AG10803 (cell line): ENCODE results near the gene FAM193B.

Experiments
- DNase-seq: peaks from one replicate; pipeline ENCODE4 v3.0.0; 2010; ENCODE audit warnings: low read depth
- H3K4me3 ChIP-seq: 2 replicates; pipeline ENCODE4 v1.5.1; 2011; ENCODE audit warnings: mild to moderate bottlenecking, low read length, control low read depth
- TF ChIP-seq, protein P1 (sequence below): conservative IDR thresholded peaks from 2 replicates; pipeline ENCODE4 v1.5.1; 2011; ENCODE audit warnings: mild to moderate bottlenecking, low read length, control low read depth, inconsistent platforms

Gene FAM193B

DNA sequence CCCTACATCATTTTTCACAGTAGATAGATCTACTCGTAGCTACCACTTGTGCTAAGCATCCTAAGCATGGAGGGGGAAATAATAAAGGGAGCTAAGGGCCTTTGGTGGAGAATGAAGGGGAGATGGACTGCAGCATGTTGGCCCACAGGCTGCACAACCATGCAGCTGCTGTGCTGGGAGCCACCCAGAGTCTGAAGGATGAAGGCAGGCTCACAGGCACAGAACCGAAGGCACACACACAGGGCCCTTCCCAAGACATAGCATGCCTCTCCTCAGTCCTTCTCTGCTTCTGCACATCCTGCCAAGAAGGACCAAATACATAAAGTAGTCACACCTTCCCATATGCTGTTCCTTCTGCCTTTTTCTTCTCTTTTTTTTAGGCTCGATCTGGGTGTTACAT, 6.6 kb downstream of the FAM193B start:
- no peak for DNase-seq
- TF ChIP-seq, protein P1, sequence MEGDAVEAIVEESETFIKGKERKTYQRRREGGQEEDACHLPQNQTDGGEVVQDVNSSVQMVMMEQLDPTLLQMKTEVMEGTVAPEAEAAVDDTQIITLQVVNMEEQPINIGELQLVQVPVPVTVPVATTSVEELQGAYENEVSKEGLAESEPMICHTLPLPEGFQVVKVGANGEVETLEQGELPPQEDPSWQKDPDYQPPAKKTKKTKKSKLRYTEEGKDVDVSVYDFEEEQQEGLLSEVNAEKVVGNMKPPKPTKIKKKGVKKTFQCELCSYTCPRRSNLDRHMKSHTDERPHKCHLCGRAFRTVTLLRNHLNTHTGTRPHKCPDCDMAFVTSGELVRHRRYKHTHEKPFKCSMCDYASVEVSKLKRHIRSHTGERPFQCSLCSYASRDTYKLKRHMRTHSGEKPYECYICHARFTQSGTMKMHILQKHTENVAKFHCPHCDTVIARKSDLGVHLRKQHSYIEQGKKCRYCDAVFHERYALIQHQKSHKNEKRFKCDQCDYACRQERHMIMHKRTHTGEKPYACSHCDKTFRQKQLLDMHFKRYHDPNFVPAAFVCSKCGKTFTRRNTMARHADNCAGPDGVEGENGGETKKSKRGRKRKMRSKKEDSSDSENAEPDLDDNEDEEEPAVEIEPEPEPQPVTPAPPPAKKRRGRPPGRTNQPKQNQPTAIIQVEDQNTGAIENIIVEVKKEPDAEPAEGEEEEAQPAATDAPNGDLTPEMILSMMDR = no peak
- no peak overlapping the region for H3K4me3 ChIP-seq

GRCh38 chr5:177546258-177546741, 8.1 kb downstream of the FAM193B start:
- H3K4me3 ChIP-seq = no peak overlapping the region
- TF ChIP-seq, protein P1 = peak; percentile 26; the same call in 1 of the 2 replicates
- peak; percentile 99 for DNase-seq

DNA sequence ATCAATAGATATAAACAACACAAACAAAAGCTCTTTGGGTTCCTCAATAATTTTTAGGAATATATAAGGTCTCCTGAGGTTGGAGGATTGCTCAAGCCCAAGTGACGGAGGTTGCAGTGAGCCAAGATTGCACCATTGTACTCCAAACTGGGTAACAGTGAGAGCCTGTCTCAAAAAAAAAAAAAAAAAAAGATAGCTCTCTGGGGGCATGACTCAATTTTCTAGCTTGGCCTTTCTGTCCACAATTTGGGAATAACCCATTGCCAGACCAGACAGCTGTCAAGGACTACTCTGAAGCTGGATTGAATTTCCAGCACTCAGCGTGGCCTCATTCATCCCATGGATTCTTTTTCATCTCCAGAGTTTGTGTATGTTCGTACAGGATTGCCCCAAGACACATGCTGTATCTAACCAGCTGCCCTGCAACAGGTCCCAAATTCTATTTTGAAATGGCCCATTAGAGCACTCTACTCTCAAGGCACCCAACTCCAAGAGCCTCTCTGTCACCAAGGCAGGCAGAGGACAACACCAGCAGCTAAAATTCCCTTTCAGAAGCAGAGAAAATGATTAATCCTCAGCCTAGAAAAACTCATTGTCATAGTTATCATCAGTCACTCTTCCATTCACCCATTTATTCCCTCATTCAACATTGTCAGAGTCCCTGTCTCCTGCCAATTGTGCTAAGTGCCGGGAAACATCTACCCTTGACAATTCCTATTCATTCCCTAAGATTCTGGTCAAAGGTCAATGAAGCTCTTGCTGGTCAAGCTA, 8.7 kb downstream of the FAM193B start:
- H3K4me3 ChIP-seq = no peak overlapping the region
- peak; percentile 95 for DNase-seq
- TF ChIP-seq, protein P1 = no peak

- no peak for DNase-seq
- H3K4me3 ChIP-seq = no peak overlapping the region
- TF ChIP-seq, protein P1 = no peak
Observed at GRCh38 chr5:177542816-177543465, 11.4 kb downstream of the FAM193B start.

- DNase-seq = no peak
- H3K4me3 ChIP-seq = no peak overlapping the region
- TF ChIP-seq, protein P1 = no peak
Observed at GRCh38 chr5:177540438-177540837, 13.9 kb downstream of the FAM193B start.

GRCh38 chr5:177539411-177539810, 15.0 kb downstream of the FAM193B start:
- H3K4me3 ChIP-seq = no peak overlapping the region
- TF ChIP-seq, protein P1 = no peak
- DNase-seq = peak; percentile 96

GRCh38 chr5:177538876-177539275, 15.5 kb downstream of the FAM193B start:
- H3K4me3 ChIP-seq = no peak overlapping the region
- no peak for DNase-seq
- TF ChIP-seq, protein P1 = no peak
